WERI-Rb-1 (cell line): Measurements from ENCODE around the gene OR2Y1.
"Not testable (repeated sequence)": the region's sequence is repeated elsewhere in the genome, so short reads cannot be mapped to it uniquely, and the experiment has no call there.

Experiments used
- DNase-seq: peaks from one replicate; pipeline ENCODE4 v3.0.0-alpha.2; 2020
- H3K27ac ChIP-seq: fragments of 250-450 bp; sonication (Bioruptor Pico); 2 replicates; pipeline ENCODE4 v1.5.1; 2020; ENCODE audit warnings: mild to moderate bottlenecking, moderate library complexity
- H3K27me3 ChIP-seq: fragments of 250-450 bp; sonication (Bioruptor Pico); 2 replicates; pipeline ENCODE4 v1.5.1; 2021; ENCODE audit warnings: mild to moderate bottlenecking, low read depth, moderate library complexity; ENCODE audit not compliant: insufficient read depth, severe bottlenecking
- H3K36me3 ChIP-seq: fragments of 250-450 bp; sonication (Bioruptor Pico); 2 replicates; pipeline ENCODE4 v1.5.1; 2020; ENCODE audit warnings: mild to moderate bottlenecking, moderate library complexity
- H3K4me3 ChIP-seq: 2 replicates; pipeline ENCODE4 v1.5.1; 2011; ENCODE audit warnings: low read depth, mild to moderate bottlenecking, control low read depth, low read length
- H3K9me3 ChIP-seq: fragments of 250-450 bp; sonication (Bioruptor Pico); 2 replicates; pipeline ENCODE4 v1.5.1; 2021; ENCODE audit warnings: mild to moderate bottlenecking, moderate library complexity; ENCODE audit not compliant: severe bottlenecking
- TF ChIP-seq, protein P1 (sequence below): IDR thresholded peaks from 2 replicates; pipeline ENCODE4 v1.5.1; 2011; ENCODE audit warnings: low read depth, mild to moderate bottlenecking, control low read depth, inconsistent platforms, low read length

Gene OR2Y1

DNA sequence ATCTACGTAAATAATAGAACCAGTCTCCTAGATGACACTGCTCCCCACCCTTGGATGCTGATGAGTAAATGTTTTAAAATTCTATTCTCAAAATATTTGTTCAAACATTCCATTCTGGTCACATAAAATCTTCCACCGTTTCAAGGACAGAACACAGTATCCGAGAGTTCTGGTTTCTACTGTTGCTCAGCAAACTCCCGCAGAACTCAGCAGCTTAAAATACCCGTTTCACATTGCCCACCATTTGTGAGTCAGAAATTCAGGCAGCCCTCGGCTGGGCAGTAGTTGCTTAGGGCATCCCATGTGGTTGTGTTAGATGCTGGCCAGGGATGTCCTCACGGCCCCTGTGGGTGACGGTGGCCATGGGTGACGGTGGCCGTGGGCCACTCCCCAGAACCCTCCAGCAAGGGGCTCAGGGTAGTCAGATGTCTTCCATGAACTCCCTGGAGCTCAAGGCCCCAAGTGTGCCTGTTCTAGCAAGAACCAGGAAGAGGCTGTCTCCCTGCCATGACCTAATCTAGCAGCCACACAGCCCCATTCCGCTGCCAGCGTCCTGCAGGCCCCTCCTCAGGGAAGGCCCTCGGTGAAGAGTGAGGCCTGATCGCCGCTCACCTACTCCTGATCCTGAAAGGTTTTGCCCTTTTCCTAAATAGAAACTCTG lies 45.4 kb upstream of the OR2Y1 start:
- TF ChIP-seq, protein P1, sequence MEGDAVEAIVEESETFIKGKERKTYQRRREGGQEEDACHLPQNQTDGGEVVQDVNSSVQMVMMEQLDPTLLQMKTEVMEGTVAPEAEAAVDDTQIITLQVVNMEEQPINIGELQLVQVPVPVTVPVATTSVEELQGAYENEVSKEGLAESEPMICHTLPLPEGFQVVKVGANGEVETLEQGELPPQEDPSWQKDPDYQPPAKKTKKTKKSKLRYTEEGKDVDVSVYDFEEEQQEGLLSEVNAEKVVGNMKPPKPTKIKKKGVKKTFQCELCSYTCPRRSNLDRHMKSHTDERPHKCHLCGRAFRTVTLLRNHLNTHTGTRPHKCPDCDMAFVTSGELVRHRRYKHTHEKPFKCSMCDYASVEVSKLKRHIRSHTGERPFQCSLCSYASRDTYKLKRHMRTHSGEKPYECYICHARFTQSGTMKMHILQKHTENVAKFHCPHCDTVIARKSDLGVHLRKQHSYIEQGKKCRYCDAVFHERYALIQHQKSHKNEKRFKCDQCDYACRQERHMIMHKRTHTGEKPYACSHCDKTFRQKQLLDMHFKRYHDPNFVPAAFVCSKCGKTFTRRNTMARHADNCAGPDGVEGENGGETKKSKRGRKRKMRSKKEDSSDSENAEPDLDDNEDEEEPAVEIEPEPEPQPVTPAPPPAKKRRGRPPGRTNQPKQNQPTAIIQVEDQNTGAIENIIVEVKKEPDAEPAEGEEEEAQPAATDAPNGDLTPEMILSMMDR, result no peak
- Histone ChIP-seq H3K9me3 (no peaks in the 10 kb centered on the region), H3K36me3 (no peaks in the 10 kb centered on the region), H3K27me3 (no peaks in the 10 kb centered on the region), H3K4me3 (no peak overlapping the region), H3K27ac (no peak overlapping the region)
- no peak for DNase-seq

DNA sequence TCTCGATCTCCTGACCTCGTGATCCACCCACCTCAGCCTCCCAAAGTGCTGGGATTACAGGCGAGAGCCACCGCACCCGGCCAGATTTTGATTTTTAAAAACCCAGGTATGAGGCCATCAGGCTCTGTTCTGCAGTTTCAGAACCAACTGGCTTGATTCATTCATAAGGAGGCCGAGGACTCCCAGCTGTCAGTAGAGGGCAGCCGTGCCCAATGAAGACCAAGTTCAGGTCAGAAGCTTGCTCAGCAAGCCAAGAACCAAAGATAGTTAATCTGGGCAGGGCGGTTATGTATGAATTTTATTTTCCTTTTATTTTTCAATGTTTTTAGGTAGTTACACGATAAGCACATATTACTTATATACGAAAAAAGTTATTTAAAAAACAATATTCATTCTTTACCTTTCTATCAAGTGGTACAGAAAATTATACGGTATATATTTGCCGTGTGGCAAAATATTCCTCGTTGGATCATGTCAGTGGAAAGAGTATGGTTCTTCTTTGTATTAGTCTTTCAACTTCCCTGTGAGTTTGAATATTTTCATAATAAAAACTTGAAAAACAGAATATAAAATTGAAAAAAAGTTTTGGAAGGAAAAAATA lies 44.7 kb upstream of the OR2Y1 start:
- H3K36me3 ChIP-seq, result no peaks in the 10 kb centered on the region
- peak; percentile 73 for DNase-seq
- no peak overlapping the region for H3K4me3 ChIP-seq
- H3K9me3 ChIP-seq, result no peaks in the 10 kb centered on the region
- H3K27ac ChIP-seq, result no peak overlapping the region
- no peaks in the 10 kb centered on the region for H3K27me3 ChIP-seq
- TF ChIP-seq, protein P1, result peak; percentile 60

DNA sequence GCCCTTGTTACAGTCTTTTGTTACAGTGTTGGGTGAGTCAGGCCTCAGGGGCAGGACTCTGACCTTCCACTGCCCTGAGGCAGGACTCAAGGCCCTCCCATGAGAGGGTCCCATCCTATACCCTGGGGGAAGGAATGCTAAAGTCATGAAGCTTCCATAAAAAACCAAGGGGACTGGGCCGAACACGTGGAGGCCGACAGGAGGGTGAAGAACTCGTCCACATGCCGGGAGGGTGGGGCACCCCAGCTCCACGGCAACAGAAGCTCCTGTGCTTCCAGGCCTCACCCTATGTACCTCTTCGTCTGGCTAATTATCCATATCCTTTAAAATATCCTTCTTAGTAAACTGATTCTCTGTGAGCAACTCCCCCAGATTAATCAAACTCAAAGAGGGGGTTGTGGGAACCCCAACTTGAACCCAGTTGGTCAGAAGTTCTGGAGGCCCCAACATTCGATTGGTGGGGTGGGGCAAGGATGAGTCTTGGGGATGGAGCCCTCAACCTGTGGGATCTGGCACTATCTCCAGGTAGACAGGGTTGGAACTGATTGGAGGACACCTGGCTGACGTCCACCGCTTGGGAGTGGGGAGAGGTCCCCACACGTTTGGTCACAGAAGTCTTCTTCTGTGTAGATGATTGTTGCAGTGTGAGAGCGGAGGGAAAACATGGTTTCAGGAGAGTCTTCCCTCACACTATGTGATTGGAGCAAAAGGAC lies 43.6 kb upstream of the OR2Y1 start:
- no peak for DNase-seq
- H3K4me3 ChIP-seq, result no peak overlapping the region
- no peak overlapping the region for H3K27ac ChIP-seq
- no peaks in the 10 kb centered on the region for H3K9me3 ChIP-seq
- H3K27me3 ChIP-seq, result no peaks in the 10 kb centered on the region
- H3K36me3 ChIP-seq, result no peaks in the 10 kb centered on the region
- TF ChIP-seq, protein P1, result no peak

DNA sequence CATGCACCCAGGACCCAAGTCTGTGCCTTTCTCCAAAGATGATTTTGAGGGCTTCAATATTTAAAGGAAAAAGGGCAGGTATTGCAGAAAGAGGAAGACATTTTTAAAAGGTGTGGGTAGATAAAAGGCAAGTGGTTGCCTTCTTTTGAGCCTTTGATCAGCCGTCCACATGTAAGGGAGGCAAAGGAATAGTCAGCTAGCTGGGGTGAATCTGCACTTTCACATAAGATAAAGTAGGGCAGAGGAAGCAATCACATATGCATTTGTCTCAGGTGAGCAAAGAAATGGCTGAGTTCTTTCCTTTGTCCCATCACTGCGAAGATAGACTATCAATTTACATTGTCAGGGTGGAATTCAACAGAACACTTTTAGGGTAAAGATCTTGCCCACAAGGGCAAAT lies 42.9 kb upstream of the OR2Y1 start:
- Histone ChIP-seq H3K9me3 (no peaks in the 10 kb centered on the region), H3K4me3 (no peak overlapping the region), H3K27me3 (no peaks in the 10 kb centered on the region), H3K36me3 (no peaks in the 10 kb centered on the region), H3K27ac (no peak overlapping the region)
- TF ChIP-seq, protein P1, result no peak
- DNase-seq, result no peak

DNA sequence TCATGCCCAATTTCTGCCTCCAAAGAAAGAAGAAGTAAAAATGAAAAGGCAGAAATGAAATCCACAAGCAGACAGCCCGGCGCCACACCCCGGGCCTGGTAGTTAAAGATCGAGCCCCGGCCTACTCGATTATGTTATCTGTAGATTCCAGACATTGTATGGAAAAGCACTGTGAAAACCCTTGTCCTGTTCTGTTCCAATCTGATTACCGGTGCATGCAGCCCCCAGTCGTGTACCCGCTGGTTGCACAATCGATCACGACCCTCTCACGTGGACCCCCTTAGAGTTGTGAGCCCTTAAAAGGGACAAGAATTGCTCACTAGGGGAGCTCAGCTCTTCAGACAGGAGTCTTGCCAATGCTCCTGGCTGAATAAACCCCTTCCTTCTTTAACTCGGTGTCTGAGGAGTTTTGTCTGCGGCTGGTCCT lies 42.1 kb upstream of the OR2Y1 start:
- H3K27me3 ChIP-seq, H3K36me3 ChIP-seq, DNase-seq, H3K9me3 ChIP-seq, H3K27ac ChIP-seq, H3K4me3 ChIP-seq: not testable (repeated sequence)

DNA sequence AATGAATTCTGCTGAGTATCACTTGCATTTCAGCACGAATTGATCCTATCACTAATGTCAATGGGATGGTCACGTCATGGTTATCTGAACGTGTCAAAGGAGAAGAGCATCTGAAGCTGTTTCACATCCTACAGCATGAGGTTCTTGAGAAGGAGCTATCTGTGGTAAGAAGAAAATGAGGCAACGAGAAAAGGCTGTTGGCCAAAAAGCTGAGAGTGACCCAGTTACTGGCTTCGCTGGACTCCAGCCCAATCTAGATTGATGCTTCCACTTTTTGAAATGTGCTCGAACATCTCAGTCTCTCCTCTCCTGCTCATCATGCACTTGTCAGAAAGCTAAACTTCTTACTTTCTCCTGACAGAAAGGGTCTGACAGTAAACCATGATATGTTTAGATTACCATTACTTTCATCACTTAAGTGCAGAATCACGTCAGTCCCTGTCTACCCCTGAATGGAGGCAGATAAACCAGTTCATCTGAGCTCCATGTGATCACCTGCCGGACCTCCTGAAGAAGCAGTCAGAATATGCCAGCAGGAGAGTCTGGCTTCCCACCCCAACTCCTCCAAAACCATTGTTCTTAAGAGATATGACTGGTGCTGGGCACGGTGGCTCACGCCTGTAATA lies 40.2 kb upstream of the OR2Y1 start:
- H3K36me3 ChIP-seq, result no peaks in the 10 kb centered on the region
- H3K27me3 ChIP-seq, result no peaks in the 10 kb centered on the region
- DNase-seq, result no peak
- no peak overlapping the region for H3K27ac ChIP-seq
- no peaks in the 10 kb centered on the region for H3K9me3 ChIP-seq
- no peak overlapping the region for H3K4me3 ChIP-seq
- TF ChIP-seq, protein P1, result no peak
